ENCODE measurements around the gene SLC25A51.
"Not testable (repeated sequence)": the region's sequence is repeated elsewhere in the genome, so short reads cannot be mapped to it uniquely, and the experiment has no call there.

The SLC25A51 gene

GRCh38 chr9:37918665-37919170 is 14.8 kb upstream of the SLC25A51 start:
- no peak for FAIRE-seq

- no peak for FAIRE-seq
These were observed 14.1 kb upstream of the SLC25A51 start for GRCh38 chr9:37917801-37918664.

- FAIRE-seq = no peak
These were observed 13.4 kb upstream of the SLC25A51 start for GRCh38 chr9:37917313-37917731.

DNA sequence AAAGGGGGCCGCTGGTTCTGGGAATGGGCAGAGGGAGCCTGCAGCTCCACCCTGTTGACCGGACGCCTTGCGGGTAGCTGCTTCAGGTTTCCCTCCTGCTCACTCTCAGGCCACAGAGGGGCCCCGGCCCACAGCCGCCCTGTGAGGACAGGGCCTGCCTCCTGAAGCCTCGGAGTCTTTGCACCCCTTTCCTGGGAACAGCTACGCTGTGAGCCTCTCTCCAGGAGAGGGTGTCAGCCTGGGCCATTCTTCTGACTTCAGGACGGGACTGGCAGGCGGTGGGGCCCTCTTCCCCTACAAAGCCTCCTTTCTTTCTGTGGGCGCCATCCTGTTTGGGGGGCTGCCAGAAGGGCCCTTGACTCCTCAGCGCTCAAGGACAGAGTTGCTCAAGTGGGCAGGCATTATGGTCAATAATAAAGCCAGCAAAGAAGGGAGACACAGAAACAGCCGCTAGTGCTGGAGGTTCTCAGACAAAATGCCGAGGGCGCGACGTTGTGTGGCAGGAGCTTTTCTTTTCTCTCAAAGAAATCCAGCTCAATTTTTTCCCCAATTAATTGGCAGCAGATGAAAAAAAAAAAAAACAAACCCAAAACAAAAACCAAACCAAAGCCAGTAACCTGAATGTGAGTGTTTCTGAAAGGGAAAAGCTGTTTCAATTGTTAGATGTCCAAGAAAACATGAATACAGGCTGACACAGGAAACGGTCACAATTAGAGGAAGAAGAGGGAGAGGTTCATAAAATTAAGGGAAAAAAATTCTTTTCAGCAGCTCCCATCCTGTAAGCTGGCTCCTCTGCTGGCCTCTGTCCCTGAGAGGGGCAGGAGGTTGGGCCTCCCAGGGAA is 12.8 kb upstream of the SLC25A51 start:
- no peak for FAIRE-seq

DNA sequence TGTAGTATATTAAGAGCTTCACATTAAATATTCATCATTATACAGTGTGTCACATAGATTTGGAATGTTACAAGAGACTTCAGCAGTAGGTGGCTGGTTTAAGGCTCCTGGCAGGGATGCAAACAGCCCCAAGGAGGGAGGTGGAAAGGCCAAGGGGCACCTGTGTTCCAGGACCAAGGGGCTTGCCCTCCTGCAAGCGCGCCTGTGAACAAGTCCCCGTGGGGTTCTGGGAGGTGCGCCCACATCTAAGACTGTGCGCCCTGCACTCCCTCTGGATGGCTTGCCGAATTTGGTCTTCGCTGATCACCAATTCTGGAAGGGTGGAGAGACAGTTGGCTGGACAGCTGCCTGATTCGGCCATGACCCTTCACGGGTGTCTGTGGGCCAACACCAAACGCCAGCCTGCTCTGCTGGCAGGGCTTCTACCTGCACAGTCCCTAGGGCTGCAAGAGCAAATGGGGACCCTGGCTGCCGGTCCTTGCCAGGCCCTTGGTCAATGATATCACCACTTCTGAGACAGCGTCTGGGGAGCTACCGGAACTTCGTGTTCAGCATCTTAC is 12.1 kb upstream of the SLC25A51 start:
- FAIRE-seq = no peak

GRCh38 chr9:37914701-37915358 is 10.9 kb upstream of the SLC25A51 start:
- FAIRE-seq = no peak

GRCh38 chr9:37914154-37914551 is 10.2 kb upstream of the SLC25A51 start:
- FAIRE-seq = no peak

DNA sequence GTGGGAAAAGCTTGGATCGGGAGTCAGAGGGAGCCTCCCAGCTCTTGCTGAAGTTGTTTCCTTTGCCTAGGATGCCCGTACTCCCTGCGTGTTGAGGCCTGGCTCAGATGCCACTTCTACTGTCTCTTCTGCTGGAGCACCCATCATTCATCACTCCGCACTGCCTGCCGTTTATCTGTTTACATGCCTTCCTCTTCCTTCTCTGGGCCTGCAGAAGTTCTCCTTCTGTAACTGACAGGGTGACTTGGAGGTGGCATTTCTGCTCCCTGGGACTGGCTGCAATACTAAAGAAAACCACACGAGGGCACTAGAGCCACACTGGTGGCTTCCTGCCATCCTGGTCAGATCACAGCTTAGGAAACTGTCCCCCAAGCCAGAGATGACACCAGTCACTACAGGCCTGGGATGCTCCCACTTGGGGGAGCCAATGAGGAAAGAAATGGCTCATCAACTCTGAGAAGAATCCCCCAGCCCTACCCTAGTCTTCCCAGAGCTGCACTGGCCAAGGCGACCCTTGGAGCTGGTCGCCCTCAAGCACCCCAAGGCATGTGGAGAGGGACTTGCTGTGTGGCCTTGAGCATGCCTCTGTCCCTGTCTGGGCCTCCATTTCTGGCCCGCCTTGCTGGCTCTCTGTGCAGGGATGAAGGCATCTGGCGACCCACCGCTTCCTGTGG is 9.7 kb upstream of the SLC25A51 start:
- no peak for FAIRE-seq

- no peak for FAIRE-seq
These were observed 7.3 kb upstream of the SLC25A51 start for GRCh38 chr9:37911271-37911681.

- FAIRE-seq = no peak
These were observed 6.3 kb upstream of the SLC25A51 start for GRCh38 chr9:37910271-37910670.

- FAIRE-seq = not testable (repeated sequence)
These were observed 5.9 kb upstream of the SLC25A51 start for GRCh38 chr9:37909836-37910235.

DNA sequence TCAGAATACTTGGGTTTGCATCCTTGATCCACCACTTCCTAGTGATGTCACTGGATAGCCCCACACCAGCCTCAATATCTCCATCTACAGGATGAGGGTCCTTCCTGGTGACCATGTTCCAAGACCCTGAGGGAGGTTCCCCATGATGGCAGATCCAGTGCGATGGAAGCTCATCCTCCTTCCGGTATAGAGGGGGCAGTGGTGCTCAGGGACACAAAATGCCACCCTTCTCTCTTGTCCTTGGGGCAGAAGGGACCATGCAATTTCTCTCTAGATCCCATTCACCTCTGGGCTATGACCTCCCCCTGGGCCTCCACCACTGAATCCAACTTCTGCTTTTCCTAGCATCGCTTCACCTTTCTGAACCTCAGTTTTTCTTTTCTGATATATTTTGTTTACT is 5.4 kb upstream of the SLC25A51 start:
- FAIRE-seq = no peak

DNA sequence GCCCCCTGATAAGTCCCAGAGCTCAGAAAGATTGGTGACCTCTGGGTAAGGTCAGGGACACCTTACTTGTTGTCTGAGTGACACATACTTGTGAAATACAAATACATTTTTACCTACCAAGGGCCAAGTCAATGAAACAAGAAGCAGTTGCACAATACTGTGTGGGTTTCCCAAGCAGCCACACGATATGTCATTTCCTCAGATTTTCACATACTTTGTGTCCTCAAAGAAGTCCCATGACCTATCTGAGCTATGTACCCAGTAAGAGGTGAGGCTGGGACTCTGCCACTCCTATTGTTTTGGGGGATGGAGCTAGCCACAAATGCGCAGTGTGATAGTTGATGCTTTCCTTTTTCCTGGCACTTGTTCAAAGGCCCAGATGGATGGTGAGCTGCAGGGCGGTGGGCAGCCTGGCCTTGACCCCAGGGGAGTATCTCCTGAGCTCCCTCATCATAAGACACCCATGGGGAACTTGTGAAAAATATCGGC is 4.8 kb upstream of the SLC25A51 start:
- no peak for FAIRE-seq

DNA sequence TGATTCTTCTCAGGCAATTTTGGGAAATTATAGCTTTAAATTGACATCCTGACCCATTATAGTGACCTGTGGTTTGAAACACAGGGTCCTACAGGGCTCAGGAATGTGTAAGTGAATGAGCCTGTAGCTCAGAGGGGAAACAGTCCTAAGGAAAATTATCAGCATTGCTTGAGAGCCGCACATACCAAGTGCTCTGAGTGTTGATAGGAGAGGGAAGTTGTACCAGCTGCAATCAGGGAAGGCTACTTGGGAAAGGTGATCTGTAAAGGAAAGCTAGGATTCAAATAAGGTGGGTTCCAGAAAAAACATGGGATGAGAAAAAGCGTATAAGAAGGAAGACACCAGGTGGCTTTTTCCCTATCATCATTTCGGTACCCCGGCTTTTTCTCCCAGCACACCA is 4.4 kb upstream of the SLC25A51 start:
- no peak for FAIRE-seq

- FAIRE-seq = no peak
These were observed 2.6 kb upstream of the SLC25A51 start for GRCh38 chr9:37906312-37907239.

DNA sequence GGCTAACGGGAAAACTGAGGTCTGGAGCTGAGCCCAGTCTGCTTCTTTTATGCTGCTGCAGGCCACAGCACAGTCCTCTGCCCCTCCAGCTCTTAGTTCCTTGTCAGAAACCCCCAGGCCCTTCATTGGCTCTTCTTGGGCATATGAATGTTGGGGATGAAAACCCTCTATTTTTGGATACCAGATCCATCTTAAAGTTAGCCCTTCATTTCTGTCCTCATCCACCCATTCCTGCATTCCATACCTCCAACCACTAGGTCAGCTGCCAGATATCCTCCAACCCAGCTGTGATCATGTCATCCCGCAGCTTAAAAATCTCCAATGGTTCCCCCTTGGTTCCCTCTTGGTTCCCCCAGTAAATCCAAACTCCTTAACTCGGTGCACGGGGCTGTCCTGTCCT is 1.8 kb upstream of the SLC25A51 start:
- no peak for FAIRE-seq

DNA sequence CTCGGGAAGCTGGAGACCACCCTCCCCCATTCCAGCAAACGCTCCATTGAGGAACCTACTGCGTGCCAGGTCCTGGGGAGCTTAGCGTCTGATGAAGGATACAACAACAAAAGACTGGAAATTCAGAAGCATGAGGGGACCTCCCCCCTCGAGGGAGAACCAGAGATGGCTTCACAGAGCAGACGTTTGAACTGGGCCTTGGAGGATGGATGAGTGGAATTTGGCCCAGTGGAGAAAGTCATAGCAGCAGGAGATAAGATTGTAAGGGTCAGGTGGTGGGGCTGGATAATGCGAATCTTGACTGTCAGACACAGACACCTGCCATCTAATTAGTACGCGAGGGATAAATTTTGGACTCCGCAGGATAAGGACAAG is 1.2 kb upstream of the SLC25A51 start:
- no peak for FAIRE-seq

DNA sequence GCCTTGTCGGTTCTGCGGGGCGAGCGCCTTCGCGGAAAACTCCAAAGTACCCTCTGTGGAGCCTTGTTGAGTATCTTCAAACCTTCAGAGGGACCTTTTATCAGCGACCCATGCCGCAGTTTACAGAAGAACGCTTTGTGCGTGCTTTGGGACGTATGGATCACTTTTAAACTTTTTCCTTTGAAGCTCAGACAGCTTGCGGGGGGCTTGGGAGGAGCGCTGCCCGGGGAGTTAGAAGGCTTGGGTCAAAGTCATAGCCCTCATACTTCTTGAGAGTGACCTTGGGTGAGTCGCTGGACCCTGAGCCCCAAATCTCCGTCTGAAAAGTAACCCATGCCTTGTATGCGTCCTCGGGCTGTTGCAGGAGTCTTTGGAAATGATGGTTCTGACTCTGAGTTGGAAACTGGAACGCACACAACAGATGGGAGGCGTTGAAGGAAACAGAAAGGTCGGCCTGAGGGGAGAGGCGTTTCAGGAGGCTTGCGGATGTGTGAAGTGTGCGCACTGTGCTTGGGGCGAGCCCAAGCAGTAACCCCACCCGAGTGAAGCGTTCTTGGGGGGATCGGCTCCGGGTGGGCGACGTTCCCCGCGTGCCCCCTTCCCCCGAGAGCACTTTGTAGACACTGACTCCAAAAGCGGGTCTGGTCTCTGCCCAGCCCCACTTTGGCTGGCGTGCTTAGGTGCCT is 661 bp upstream of the SLC25A51 start:
- FAIRE-seq = no peak

- no peak for FAIRE-seq
These were observed 906 bp downstream of the SLC25A51 start for GRCh38 chr9:37902796-37903646.
